Astrocyte (in vitro differentiated cells and primary cell): ENCODE results near the gene TBC1D5.

Source experiments
- CTCF ChIP-seq: IDR thresholded peaks from 2 replicates; pipeline ENCODE4 v1.5.1; 2011; ENCODE audit warnings: low read depth, mild to moderate bottlenecking, inconsistent platforms, low read length, moderate library complexity; ENCODE audit not compliant: insufficient read depth
- EZH2 ChIP-seq: IDR thresholded peaks from 2 replicates; pipeline ENCODE4 v1.6.1; 2012; ENCODE audit warnings: mild to moderate bottlenecking, low read length, inconsistent platforms; ENCODE audit not compliant: insufficient read depth

- no peak for TF ChIP-seq CTCF
- TF ChIP-seq EZH2: no peak
These were observed 508.0 kb downstream of the TBC1D5 start for GRCh38 chr3:17234382-17234781.
